PC-3 (cell line): ENCODE data around the gene GOLGA6L22. TPM values are rescaled to one million over a fixed set of nuclear protein-coding genes. Genes with fewer than 3 reads are reported as not detected.
"Not testable (repeated sequence)": the region's sequence is repeated elsewhere in the genome, so short reads cannot be mapped to it uniquely, and the experiment has no call there.

Experiments
- ATAC-seq: fragments of 200-7000 bp; cut with Tn5 transposase; 2 replicates; pipeline ENCODE4 v1.9.1; 2020; ENCODE audit warnings: mild to moderate bottlenecking, moderate library complexity
- Bru-seq: library from RNA; stranded (reverse); fragments of 400-500 nt; gene quantifications from one replicate; lab custom pipeline; 2021; lab: Mats Ljungman, UMichigan
- BruChase-seq, 2 experiments: library from RNA; stranded (reverse); fragments of 400-500 nt; gene quantifications; one replicate each; lab custom pipeline; 2021; lab: Mats Ljungman, UMichigan
- BruUV-seq: library from RNA; stranded (reverse); fragments of 400-500 nt; replicated peaks from 2 replicates; lab custom pipeline; 2021; lab: Mats Ljungman, UMichigan
- CTCF ChIA-PET: fragments of 300-600 bp; sonication (Branson Sonifier 250); formaldehyde crosslinking; loops from one replicate; lab custom pipeline; 2022; ENCODE audit warnings: antibody characterized with exemption; lab: Charles Lee
- POLR2A ChIA-PET: fragments of 300-600 bp; sonication (Branson Sonifier 250); formaldehyde crosslinking; loops from one replicate; lab custom pipeline; 2022; ENCODE audit warnings: antibody characterized with exemption; ENCODE audit not compliant: unreplicated experiment; lab: Charles Lee
- DNase-seq: peaks from one replicate; pipeline ENCODE4 v3.0.0-alpha.2; 2015
- H2AFZ ChIP-seq: fragments of 300-600 bp; sonication (generic); 2 replicates; pipeline ENCODE4 v1.6.0; 2016; ENCODE audit warnings: antibody characterized with exemption, low read length
- H3F3A ChIP-seq: fragments of 300-600 bp; sonication (generic); one replicate; pipeline ENCODE4 v1.6.0; 2017; ENCODE audit warnings: antibody characterized with exemption, low read length, control low read depth, mild to moderate bottlenecking; ENCODE audit not compliant: unreplicated experiment
- H3K27ac ChIP-seq: fragments of 300-600 bp; sonication (generic); 2 replicates; pipeline ENCODE4 v1.5.1; 2016; ENCODE audit warnings: mild to moderate bottlenecking, low read length
- H3K27me3 ChIP-seq: fragments of 300-600 bp; sonication (generic); 2 replicates; pipeline ENCODE4 v1.6.1; 2016; ENCODE audit warnings: low read length, mixed read lengths
- H3K36me3 ChIP-seq: fragments of 300-600 bp; sonication (generic); 2 replicates; pipeline ENCODE4 v1.6.1; 2016; ENCODE audit warnings: low read depth, mixed run types, low read length, mixed read lengths
- H3K4me1 ChIP-seq: fragments of 300-600 bp; sonication (generic); 2 replicates; pipeline ENCODE4 v1.5.1; 2016; ENCODE audit warnings: low read length; ENCODE audit not compliant: insufficient read depth
- H3K4me2 ChIP-seq: fragments of 300-600 bp; sonication (generic); 2 replicates; pipeline ENCODE4 v1.6.0; 2016; ENCODE audit warnings: low read length
- H3K4me3 ChIP-seq: fragments of 300-600 bp; sonication (generic); 2 replicates; pipeline ENCODE4 v1.5.1; 2016; ENCODE audit warnings: mild to moderate bottlenecking, low read length, mixed read lengths
- H3K79me2 ChIP-seq: fragments of 300-600 bp; sonication (generic); 2 replicates; pipeline ENCODE4 v1.6.1; 2017; ENCODE audit warnings: low read length, mixed read lengths
- H3K9ac ChIP-seq: fragments of 300-600 bp; sonication (generic); 2 replicates; pipeline ENCODE4 v1.6.0; 2016; ENCODE audit warnings: mild to moderate bottlenecking, low read length
- H3K9me2 ChIP-seq: fragments of 300-600 bp; sonication (generic); replicated peaks from 2 replicates; pipeline ENCODE4 v1.6.1; 2016; ENCODE audit warnings: mixed run types, low read length, mixed read lengths
- H3K9me3 ChIP-seq: fragments of 300-600 bp; sonication (generic); 2 replicates; pipeline ENCODE4 v1.6.1; 2016; ENCODE audit warnings: low read length, mixed read lengths
- H4K20me1 ChIP-seq: fragments of 300-600 bp; sonication (generic); 2 replicates; pipeline ENCODE4 v1.6.1; 2016; ENCODE audit warnings: low read length, mixed read lengths
- intact Hi-C: fragments of 100-400 bp; cut with micrococcal nuclease; formaldehyde crosslinking; loops from 2 replicates; pipeline ENCODE4 v1.9.0; 2023
- long read RNA-seq: library from polyadenylated mRNA; unstranded; transcript quantifications from one replicate; pipeline ENCODE4 v2.0.0, GENCODE V29; 2021; ENCODE audit not compliant: unreplicated experiment
- total RNA-seq: library from RNA; depleted of rRNA; stranded (reverse); fragments of >200 nt; gene quantifications from 2 replicates; pipeline ENCODE4 v1.2.3, GENCODE V29; 2014; rRNA removed

GOLGA6L22 gene
- not detected in 2 replicates for total RNA-seq
- not detected for Bru-seq, nascent RNA
- not detected for BruChase-seq, experiment 1, labeled RNA remaining after a 6-hour chase
- not detected for BruChase-seq, experiment 2, labeled RNA remaining after a 2-hour chase
- long read RNA-seq = 0 reads

- H3K27ac ChIP-seq, H3K36me3 ChIP-seq, H4K20me1 ChIP-seq, intact Hi-C loops, H3K9me2 ChIP-seq, H3K9me3 ChIP-seq, H3K9ac ChIP-seq, H2AFZ ChIP-seq, H3K79me2 ChIP-seq, H3K4me3 ChIP-seq, H3K4me2 ChIP-seq, H3F3A ChIP-seq, BruUV-seq, DNase-seq, ATAC-seq, H3K4me1 ChIP-seq, H3K27me3 ChIP-seq, CTCF ChIA-PET, POLR2A ChIA-PET: not testable (repeated sequence)
Observed at GRCh38 chr15:22458603-22459002, at the start of gene GOLGA6L22. GOLGA6L22 (plus strand) TSS chr15:22458903; CDS start chr15:22458994, 91 bp downstream.

GRCh38 chr15:22417288-22417687 is 41.4 kb upstream of the GOLGA6L22 start:
- H3K36me3 ChIP-seq, H3F3A ChIP-seq, H3K4me2 ChIP-seq, BruUV-seq, H3K4me3 ChIP-seq, H3K79me2 ChIP-seq, H4K20me1 ChIP-seq, CTCF ChIA-PET, ATAC-seq, DNase-seq, H3K9me3 ChIP-seq, intact Hi-C loops, H3K9ac ChIP-seq, H3K27me3 ChIP-seq, H3K9me2 ChIP-seq, POLR2A ChIA-PET, H3K27ac ChIP-seq, H2AFZ ChIP-seq, H3K4me1 ChIP-seq: not testable (repeated sequence)

- DNase-seq, H3K79me2 ChIP-seq, intact Hi-C loops, ATAC-seq, H3K9ac ChIP-seq, H3K27me3 ChIP-seq, H3K4me3 ChIP-seq, H3F3A ChIP-seq, H2AFZ ChIP-seq, H3K36me3 ChIP-seq, CTCF ChIA-PET, POLR2A ChIA-PET, H3K9me3 ChIP-seq, BruUV-seq, H4K20me1 ChIP-seq, H3K27ac ChIP-seq, H3K9me2 ChIP-seq, H3K4me2 ChIP-seq, H3K4me1 ChIP-seq: not testable (repeated sequence)
Observed at GRCh38 chr15:22417795-22418194, 40.9 kb upstream of the GOLGA6L22 start.

- H3K27ac ChIP-seq, BruUV-seq, CTCF ChIA-PET, ATAC-seq, H3K4me1 ChIP-seq, H3K9me3 ChIP-seq, H3K27me3 ChIP-seq, intact Hi-C loops, POLR2A ChIA-PET, H2AFZ ChIP-seq, H3K9me2 ChIP-seq, H3F3A ChIP-seq, H4K20me1 ChIP-seq, H3K4me2 ChIP-seq, DNase-seq, H3K79me2 ChIP-seq, H3K9ac ChIP-seq, H3K4me3 ChIP-seq, H3K36me3 ChIP-seq: not testable (repeated sequence)
Observed at GRCh38 chr15:22418212-22418611, 40.5 kb upstream of the GOLGA6L22 start.

GRCh38 chr15:22418666-22419065 is 40.0 kb upstream of the GOLGA6L22 start:
- H3K79me2 ChIP-seq, DNase-seq, H3K36me3 ChIP-seq, H3K27ac ChIP-seq, POLR2A ChIA-PET, BruUV-seq, ATAC-seq, H3K4me1 ChIP-seq, H2AFZ ChIP-seq, H3K9ac ChIP-seq, H3K27me3 ChIP-seq, H3K4me2 ChIP-seq, H3K9me2 ChIP-seq, intact Hi-C loops, H3K9me3 ChIP-seq, H3F3A ChIP-seq, H4K20me1 ChIP-seq, H3K4me3 ChIP-seq, CTCF ChIA-PET: not testable (repeated sequence)

- H4K20me1 ChIP-seq, H3K9ac ChIP-seq, H3K4me1 ChIP-seq, H3F3A ChIP-seq, intact Hi-C loops, ATAC-seq, H3K9me3 ChIP-seq, H3K36me3 ChIP-seq, POLR2A ChIA-PET, H3K79me2 ChIP-seq, CTCF ChIA-PET, H3K27me3 ChIP-seq, H3K4me3 ChIP-seq, BruUV-seq, H2AFZ ChIP-seq, H3K27ac ChIP-seq, DNase-seq, H3K4me2 ChIP-seq, H3K9me2 ChIP-seq: not testable (repeated sequence)
Observed at GRCh38 chr15:22420340-22420739, 38.4 kb upstream of the GOLGA6L22 start.

- H2AFZ ChIP-seq, POLR2A ChIA-PET, H3K27ac ChIP-seq, H3F3A ChIP-seq, H3K79me2 ChIP-seq, H3K4me3 ChIP-seq, H3K9ac ChIP-seq, H3K4me1 ChIP-seq, DNase-seq, BruUV-seq, H3K36me3 ChIP-seq, H3K9me3 ChIP-seq, ATAC-seq, intact Hi-C loops, H3K27me3 ChIP-seq, H3K9me2 ChIP-seq, H4K20me1 ChIP-seq, H3K4me2 ChIP-seq, CTCF ChIA-PET: not testable (repeated sequence)
Observed at GRCh38 chr15:22429426-22429825, 29.3 kb upstream of the GOLGA6L22 start.
